GM19328 (cell line): ENCODE data around the gene MRPS16.
"Not testable (repeated sequence)": the region's sequence is repeated elsewhere in the genome, so short reads cannot be mapped to it uniquely, and the experiment has no call there.

Source experiments
- ATAC-seq: cut with Tn5 transposase; IDR thresholded peaks from one replicate; pipeline ENCODE4 v1.9.1; 2021; ENCODE audit warnings: mild to moderate bottlenecking, moderate library complexity; ENCODE audit not compliant: unreplicated experiment

MRPS16 gene

GRCh38 chr10:73252445-73253224 lies at the start of gene MRPS16:
Gene MRPS16, minus strand, starts transcription at chr10:73252644. Its CDS starts 162 bp downstream, at chr10:73252482.
- peak; percentile 70 for ATAC-seq

GRCh38 chr10:73296946-73297345 lies 44.5 kb upstream of the MRPS16 start:
- no peak for ATAC-seq

GRCh38 chr10:73293461-73293860 lies 41.0 kb upstream of the MRPS16 start:
- no peak for ATAC-seq

GRCh38 chr10:73289958-73290357 lies 37.5 kb upstream of the MRPS16 start:
- no peak for ATAC-seq

- no peak for ATAC-seq
Observed at GRCh38 chr10:73287441-73287840, 35.0 kb upstream of the MRPS16 start.

GRCh38 chr10:73281097-73281496 lies 28.7 kb upstream of the MRPS16 start:
- ATAC-seq: no peak

- ATAC-seq: no peak
Observed at GRCh38 chr10:73264423-73264822, 12.0 kb upstream of the MRPS16 start.

- no peak for ATAC-seq
Observed at GRCh38 chr10:73263693-73264347, 11.4 kb upstream of the MRPS16 start.

DNA sequence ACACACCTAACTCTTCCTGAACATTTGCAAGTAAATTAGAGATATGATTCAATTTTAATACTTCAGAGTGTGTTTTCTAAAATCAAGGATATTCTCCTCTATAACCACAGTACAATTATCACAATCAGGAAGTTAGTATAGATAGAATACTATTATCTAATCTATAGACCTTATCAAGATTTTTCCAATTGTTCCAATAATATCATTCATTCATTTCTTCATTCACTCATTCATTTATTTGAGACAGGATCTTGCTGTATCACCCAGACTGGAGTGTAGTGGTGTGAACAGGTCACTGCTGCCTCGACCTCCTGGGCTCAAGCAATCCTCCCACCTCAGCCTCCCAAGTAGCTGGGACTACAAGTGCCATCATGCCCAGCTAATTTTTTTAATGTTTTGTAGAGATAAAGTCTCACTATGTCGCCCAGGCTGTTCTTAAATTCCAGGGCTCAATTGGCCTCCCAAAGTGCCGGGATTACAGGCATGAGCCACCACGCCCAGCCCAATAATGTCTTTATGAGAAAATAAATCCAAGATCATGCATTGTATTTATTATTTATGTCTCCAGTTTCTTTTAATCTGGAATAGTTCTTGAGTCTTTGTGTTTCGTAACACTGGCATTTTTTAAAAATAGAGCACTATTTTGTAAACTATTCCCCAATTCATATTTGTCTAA lies 10.6 kb upstream of the MRPS16 start:
- no peak for ATAC-seq

- no peak for ATAC-seq
Observed at GRCh38 chr10:73262105-73262730, 9.8 kb upstream of the MRPS16 start.

DNA sequence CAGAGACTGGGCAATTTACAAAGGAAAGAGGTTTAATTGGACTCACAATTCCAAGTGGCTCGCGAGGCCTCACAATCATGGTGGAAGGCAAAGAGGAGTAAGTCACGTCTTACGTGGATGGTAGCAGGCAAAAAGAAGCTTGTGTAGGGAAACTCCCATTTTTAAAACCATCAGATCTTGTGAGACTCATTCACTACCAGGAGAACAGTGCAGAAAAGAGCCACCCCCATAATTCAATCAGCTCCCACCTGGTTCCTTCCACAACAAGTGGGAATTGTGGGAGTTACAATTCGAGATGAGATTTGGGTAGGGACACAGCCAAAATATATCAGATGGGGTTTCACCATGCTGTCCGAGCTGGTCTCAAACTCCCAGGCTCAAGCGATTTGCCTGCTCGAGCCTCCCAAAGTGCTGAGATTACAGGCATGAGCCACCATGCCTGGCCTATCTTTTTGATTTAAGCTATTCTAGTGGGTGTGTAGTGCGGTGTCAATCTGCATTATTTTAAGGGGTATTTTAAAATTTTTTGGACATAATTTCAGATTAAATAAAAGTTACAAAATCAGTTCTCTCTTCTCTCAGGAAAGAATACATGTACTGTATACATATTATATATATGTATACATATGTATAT lies 9.0 kb upstream of the MRPS16 start:
- ATAC-seq: no peak

DNA sequence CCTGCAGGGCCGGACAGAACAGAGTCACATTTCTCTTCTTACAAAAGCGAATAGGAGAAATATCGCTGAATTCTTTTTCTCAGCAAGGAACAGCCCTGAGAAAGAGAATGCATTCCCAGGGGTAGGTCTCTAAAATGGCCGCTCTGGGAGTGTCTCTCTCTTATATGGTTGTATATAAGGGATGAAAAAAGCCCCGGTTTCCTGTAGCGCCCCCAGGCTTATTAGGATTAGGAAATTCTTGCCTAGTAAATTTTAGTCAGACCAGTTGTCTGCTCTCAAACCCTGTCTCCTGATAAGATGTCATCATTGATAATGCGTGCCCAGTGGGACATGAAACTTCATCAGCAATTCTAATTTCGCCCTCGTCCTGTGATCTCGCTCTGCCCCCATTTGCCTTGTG lies 6.2 kb upstream of the MRPS16 start:
- not testable (repeated sequence) for ATAC-seq

DNA sequence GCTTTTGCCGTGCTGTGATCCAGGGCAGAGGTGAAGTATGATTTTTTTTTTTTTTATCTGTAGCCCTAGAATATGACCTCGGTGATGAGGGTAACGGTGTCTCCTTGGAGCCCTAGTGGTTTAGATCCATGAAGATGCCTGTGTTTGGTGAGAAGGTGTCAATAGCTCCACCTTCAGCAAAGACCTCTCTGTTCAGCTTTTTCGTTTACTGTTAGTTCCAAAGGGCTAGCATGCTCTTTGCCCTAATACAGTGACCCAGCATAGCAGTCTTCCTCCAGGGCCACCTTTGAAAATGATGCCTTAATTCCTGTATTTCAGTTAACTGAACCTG lies 746 bp upstream of the MRPS16 start:
- ATAC-seq: no peak

DNA sequence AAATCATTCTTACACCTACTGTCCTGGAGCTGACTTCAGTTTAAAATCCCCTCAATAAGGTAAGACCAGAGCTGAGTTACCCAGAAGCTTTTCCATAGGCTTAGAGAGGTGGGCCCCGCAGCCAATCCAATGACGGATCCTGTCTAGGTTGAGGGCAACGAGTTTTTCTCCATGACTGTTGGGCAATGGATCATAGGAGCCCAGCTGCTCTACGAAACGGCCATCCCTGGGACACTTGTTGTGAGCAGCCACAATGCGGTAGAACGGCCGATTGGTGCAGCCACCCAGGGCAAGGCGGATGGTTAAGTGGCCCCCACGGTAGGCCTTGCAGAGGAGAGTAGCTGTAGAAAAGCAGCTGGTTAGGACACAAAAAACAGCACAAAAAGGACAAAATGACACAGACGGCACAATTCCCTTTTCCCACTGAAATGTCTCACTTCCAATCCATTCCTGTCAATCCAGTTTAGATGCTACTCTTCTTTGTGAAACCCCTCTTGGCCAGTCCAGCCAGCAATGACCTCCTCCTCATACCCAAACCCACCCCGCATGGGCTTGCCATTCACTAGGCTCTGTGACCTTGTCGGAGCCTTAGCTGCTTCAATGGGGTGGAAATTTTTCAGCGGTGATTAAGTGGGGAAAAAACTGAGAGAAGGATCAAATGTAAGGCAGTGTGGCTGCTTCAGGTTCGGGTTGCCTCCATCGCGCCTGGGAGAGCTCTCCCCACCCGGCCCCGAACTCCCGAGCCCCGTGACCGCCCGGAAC lies 580 bp downstream of the MRPS16 start:
- ATAC-seq: no peak

- no peak for ATAC-seq
Observed at GRCh38 chr10:73248259-73248724, 4.2 kb downstream of the MRPS16 start.

- no peak for ATAC-seq
Observed at GRCh38 chr10:73247509-73248258, 4.8 kb downstream of the MRPS16 start.

GRCh38 chr10:73246646-73247508 lies 5.6 kb downstream of the MRPS16 start, which contains the start of gene DNAJC9:
Gene DNAJC9, minus strand, starts transcription at chr10:73247255. Its CDS starts 66 bp downstream, at chr10:73247189.
- peak; percentile 76 for ATAC-seq

GRCh38 chr10:73246322-73246645 lies 6.2 kb downstream of the MRPS16 start:
- no peak for ATAC-seq
